Right atrium auricular region (tissue), 2 donors: ENCODE results near the gene PRKCA. TPM values are rescaled to one million over a fixed set of nuclear protein-coding genes. Genes with fewer than 3 reads are reported as not detected.
"Not testable (repeated sequence)": the region's sequence is repeated elsewhere in the genome, so short reads cannot be mapped to it uniquely, and the experiment has no call there.

Source experiments
- DNase-seq: peaks from one replicate; pipeline ENCODE4 v3.0.0-alpha.2; 2019; ENCODE audit warnings: low spot score
- H3K27ac ChIP-seq, 2 donors: fragments of 200-600 bp; sonication (generic); 1 replicate in 1 of 2; 2 replicates in 1 of 2; pipeline ENCODE4 v1.5.1; 2016 to 2019
- H3K27me3 ChIP-seq, 2 donors: fragments of 200-600 bp; sonication (generic); one replicate each; pipeline versions ENCODE4 v1.5.1 to v1.6.0; 2017 to 2019
- H3K36me3 ChIP-seq: fragments of 200-600 bp; sonication (generic); one replicate; pipeline ENCODE4 v1.5.1; 2016
- H3K4me1 ChIP-seq, 2 donors: fragments of 200-600 bp; sonication (generic); one replicate each; pipeline versions ENCODE4 v1.5.1 to v1.6.0; 2017 to 2019
- H3K4me3 ChIP-seq, 2 donors: fragments of 200-600 bp; sonication (generic); 1 replicate in 1 of 2; 2 replicates in 1 of 2; pipeline ENCODE4 v1.5.1; 2017 to 2019; ENCODE audit warnings: mild to moderate bottlenecking in 1 of 2, moderate library complexity in 1 of 2
- H3K9me3 ChIP-seq, 2 donors: fragments of 200-600 bp; sonication (generic); one replicate each; pipeline ENCODE4 v1.5.1; 2019
- total RNA-seq, 2 donors: library from RNA; depleted of rRNA; stranded (reverse); fragments of >200 nt; gene quantifications; one replicate each; pipeline ENCODE4 v1.1.0, GENCODE V29; 2016
- TF ChIP-seq, protein P1 (sequence below), 2 donors: fragments of 200-600 bp; sonication (generic); IDR thresholded peaks; one replicate each; pipeline ENCODE4 v1.5.1; 2019; ENCODE audit warnings: antibody characterized with exemption in 2 of 2

Gene PRKCA
- total RNA-seq, 2 donors from 2014 or later: 6.4 to 6.6 TPM

DNA sequence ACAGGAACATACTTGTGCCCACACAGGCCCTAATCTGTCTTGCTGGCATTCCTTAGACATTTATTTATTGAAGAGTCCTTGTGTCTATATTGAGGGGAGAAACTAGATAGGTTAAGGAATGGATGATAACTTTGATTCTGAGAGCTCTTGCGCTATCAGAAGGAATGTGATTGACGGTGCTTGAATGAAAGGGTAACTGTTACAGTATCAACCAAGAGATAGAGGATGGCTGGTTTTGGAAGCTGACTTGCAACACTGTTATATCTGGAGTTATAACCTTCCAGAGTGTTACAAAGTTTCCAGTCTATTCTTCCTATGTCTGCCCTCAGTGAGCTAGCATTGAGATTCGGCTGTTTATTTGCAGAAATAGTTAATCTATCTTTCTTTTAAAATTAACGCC is 36.5 kb downstream of the PRKCA start:
- TF ChIP-seq, protein P1, sequence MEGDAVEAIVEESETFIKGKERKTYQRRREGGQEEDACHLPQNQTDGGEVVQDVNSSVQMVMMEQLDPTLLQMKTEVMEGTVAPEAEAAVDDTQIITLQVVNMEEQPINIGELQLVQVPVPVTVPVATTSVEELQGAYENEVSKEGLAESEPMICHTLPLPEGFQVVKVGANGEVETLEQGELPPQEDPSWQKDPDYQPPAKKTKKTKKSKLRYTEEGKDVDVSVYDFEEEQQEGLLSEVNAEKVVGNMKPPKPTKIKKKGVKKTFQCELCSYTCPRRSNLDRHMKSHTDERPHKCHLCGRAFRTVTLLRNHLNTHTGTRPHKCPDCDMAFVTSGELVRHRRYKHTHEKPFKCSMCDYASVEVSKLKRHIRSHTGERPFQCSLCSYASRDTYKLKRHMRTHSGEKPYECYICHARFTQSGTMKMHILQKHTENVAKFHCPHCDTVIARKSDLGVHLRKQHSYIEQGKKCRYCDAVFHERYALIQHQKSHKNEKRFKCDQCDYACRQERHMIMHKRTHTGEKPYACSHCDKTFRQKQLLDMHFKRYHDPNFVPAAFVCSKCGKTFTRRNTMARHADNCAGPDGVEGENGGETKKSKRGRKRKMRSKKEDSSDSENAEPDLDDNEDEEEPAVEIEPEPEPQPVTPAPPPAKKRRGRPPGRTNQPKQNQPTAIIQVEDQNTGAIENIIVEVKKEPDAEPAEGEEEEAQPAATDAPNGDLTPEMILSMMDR (IDR thresholded peaks at IDR 0.05): no peak
- no peak overlapping the region for H3K4me3 ChIP-seq
- H3K27ac ChIP-seq: no peak overlapping the region
- no peaks in the 10 kb centered on the region for H3K9me3 ChIP-seq
- peaks cover 0 to 26% of the 10 kb centered on the region in 2 donors for H3K4me1 ChIP-seq
- no peaks in the 10 kb centered on the region for H3K27me3 ChIP-seq
- no peak for DNase-seq
- no peaks in the 10 kb centered on the region for H3K36me3 ChIP-seq

DNA sequence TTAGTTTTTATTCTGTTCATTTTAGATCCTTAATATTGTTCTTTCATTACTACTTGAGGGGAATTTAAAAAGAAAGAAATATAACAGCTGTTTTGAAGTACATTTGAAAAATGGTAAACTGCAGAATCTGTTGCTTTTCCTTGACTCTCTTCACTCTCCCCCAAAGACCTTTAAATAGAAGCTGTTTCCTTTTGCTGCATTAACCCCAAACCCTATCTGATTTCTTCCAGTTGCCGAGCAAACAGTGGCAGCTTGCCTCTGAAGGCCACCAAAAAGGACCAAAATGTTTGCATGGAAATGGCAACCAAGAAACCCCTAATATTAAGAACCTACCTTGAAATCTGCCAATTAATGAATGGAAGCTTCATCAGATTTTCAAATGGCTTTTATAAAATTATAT is 37.1 kb downstream of the PRKCA start:
- Histone ChIP-seq H3K36me3 (no peaks in the 10 kb centered on the region), H3K4me3 (no peak overlapping the region)
- DNase-seq: no peak

DNA sequence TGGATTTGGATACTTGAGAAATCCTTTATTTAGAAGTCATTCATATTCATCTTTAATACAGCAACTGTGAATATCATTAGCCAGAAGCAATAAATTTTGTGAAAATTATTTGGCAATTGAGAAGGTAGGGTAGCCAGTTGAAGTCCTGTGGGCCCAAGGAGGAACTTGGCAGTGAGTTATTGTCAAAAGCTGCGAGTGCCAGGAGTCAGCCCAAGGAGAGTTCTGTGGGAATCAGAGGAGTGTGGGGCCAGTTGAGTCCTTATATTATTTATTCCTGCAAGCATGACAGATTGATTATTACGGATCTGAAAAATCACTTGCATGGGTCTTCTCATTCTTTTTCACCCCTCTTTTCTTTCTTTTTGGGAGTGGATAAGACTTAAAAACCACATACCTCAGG is 38.3 kb downstream of the PRKCA start:
- Histone ChIP-seq H3K9me3 (no peaks in the 10 kb centered on the region), H3K4me1 (peaks cover 0 to 26% of the 10 kb centered on the region in 2 donors), H3K36me3 (no peaks in the 10 kb centered on the region), H3K4me3 (no peak overlapping the region), H3K27me3 (no peaks in the 10 kb centered on the region), H3K27ac (no peak overlapping the region)
- TF ChIP-seq, protein P1 (IDR thresholded peaks at IDR 0.05): no peak
- DNase-seq: no peak

More for the DNA sequence above, 37.1 kb downstream of the PRKCA start:
- TF ChIP-seq, protein P1 (IDR thresholded peaks at IDR 0.05): no peak
- Histone ChIP-seq H3K27me3 (no peaks in the 10 kb centered on the region), H3K9me3 (no peaks in the 10 kb centered on the region), H3K4me1 (peaks cover 0 to 26% of the 10 kb centered on the region in 2 donors), H3K27ac (no peak overlapping the region)

DNA sequence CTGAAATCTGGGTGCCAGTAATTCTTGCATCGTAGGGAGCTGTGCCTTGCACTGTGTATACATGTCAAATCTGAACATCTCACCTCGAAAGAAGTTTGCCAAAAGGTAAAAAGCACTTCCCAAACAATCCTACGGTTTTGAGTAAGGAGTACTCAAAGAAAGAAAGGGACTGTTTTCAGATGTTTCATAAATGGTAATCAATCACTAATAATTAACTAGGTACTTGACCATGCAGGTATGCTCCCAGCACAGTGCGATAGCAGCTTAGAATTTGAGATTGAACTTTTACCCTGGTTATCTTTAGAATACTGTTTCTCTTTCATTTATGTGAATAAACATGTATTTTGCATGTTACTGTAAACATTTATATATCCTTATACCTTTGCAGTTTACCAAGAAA is 39.0 kb downstream of the PRKCA start:
- Histone ChIP-seq H3K4me1 (peaks cover 0 to 26% of the 10 kb centered on the region in 2 donors), H3K4me3 (no peak overlapping the region), H3K27me3 (no peaks in the 10 kb centered on the region), H3K27ac (no peak overlapping the region), H3K36me3 (no peaks in the 10 kb centered on the region), H3K9me3 (no peaks in the 10 kb centered on the region)
- no peak for DNase-seq
- TF ChIP-seq, protein P1 (IDR thresholded peaks at IDR 0.05): no peak

DNA sequence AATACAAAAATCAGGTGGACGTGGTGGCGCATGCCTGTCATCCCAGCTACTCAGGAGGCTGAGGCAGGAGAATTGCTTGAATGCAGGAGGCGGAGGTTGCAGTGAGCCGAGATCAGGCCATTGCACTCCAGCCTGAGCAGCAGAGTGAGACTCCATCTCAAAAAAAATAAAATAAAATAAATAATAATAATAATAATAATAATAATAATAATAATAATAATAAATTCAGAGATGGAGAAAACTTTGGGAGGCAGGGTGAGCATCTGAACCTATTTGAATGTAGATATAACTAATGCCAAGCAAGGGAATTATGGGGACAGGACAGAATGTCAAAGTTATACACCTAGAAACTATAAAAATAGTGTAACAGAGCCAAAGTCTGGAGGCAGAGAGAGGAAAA is 39.9 kb downstream of the PRKCA start:
- H3K27ac ChIP-seq, H3K36me3 ChIP-seq, H3K27me3 ChIP-seq, DNase-seq, H3K9me3 ChIP-seq, H3K4me3 ChIP-seq: not testable (repeated sequence)
- H3K4me1 ChIP-seq: peaks cover 0 to 26% of the 10 kb centered on the region in 2 donors

DNA sequence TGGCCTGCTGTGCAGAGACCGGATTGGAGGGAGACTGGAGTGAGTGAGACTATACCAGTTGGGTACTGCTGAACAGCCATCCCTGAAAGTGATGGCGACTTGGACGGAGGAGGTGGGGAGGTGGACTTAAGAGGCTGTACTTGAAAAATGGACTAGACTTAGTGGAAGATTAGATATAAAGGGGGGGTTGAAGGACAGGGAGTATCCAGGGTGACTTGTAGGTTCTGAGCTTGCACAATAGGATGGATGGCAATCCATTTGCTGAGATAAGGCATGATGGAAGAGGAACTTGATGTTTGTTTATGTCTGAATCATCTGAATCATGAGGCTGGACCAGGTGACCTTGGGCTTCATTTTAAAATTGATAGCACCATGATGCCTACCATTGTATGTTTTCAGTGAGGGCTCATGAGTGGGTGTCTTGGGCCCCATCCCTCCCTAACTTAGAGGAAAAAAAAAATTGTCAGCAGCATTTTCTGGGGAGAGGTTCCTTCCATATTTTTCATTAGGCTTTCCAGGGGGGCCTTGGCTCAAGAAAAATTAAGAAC is 41.2 kb downstream of the PRKCA start:
- Histone ChIP-seq H3K27me3 (no peaks in the 10 kb centered on the region), H3K4me1 (peaks cover 0 to 27% of the 10 kb centered on the region in 2 donors), H3K4me3 (no peak overlapping the region), H3K27ac (no peak overlapping the region), H3K9me3 (no peaks in the 10 kb centered on the region), H3K36me3 (no peaks in the 10 kb centered on the region)
- TF ChIP-seq, protein P1 (IDR thresholded peaks at IDR 0.05): no peak
- DNase-seq: no peak
